GM15510 (cell line): Measurements from ENCODE around the gene SIRT6.

Experiments used
- POLR2A ChIP-seq: IDR thresholded peaks from 3 replicates; pipeline ENCODE4 v1.6.1; 2011; ENCODE audit warnings: borderline replicate concordance; ENCODE audit not compliant: insufficient read length; ENCODE audit errors: extremely low read depth

Gene SIRT6

GRCh38 chr19:4200940-4201542 is 18.7 kb upstream of the SIRT6 start:
- TF ChIP-seq POLR2A, result no peak

GRCh38 chr19:4199699-4200293 is 17.4 kb upstream of the SIRT6 start:
- no peak for TF ChIP-seq POLR2A

DNA sequence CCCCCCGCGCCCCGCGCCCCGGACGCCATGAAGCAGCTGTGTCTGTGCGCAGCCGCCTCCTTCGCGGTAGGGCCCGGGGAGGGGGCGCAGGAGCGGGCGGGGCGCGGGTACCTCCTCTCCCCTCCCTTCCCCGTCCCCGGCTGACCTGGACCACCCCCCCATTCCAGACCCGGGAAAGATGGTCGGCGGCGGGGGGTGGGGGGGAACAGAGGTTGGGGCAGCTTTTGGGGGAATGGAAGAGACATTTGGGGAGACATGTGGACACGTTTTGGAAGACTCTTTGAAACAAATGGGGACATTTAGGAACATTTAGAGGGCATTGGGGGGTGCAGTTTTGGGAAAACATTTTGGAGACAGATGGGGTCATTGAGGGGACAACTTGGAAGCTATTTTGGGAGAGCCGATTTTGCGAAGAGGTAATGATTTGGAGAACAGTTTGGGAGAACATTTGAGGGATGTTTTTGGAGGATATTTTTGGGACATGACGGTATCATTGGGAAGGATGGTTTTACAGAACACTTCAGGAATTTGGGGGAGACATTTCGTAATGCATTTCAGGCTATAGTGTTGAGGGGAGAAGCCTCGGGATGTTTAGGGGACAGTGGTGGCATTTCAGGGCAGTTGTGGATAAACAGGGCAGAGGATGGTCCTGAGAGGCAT is 16.2 kb upstream of the SIRT6 start:
- no peak for TF ChIP-seq POLR2A

- no peak for TF ChIP-seq POLR2A
Measured at GRCh38 chr19:4197625-4198466, 15.5 kb upstream of the SIRT6 start.

GRCh38 chr19:4197228-4197624 is 14.9 kb upstream of the SIRT6 start:
- TF ChIP-seq POLR2A, result no peak

- no peak for TF ChIP-seq POLR2A
Measured at GRCh38 chr19:4196587-4197148, 14.3 kb upstream of the SIRT6 start.

DNA sequence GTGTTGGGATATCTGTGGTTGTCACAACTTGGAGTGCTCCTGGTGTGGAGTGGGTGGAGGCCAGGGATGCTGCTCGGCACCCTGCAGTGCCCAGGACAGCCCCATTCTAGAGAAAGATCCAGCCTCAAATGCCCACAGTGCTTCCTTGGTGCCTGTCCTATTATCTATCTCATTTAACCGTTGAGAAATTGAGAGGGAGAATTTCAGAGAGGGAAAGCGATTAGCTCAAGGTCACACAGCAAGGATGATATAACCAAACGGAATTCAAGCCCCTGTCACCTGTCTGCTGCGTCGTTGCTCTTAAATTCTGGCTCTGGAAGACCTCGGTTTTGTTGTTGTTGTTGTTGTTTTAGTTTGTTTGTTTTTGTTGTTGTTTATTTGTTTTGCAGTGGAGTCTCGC is 13.6 kb upstream of the SIRT6 start:
- TF ChIP-seq POLR2A, result no peak

DNA sequence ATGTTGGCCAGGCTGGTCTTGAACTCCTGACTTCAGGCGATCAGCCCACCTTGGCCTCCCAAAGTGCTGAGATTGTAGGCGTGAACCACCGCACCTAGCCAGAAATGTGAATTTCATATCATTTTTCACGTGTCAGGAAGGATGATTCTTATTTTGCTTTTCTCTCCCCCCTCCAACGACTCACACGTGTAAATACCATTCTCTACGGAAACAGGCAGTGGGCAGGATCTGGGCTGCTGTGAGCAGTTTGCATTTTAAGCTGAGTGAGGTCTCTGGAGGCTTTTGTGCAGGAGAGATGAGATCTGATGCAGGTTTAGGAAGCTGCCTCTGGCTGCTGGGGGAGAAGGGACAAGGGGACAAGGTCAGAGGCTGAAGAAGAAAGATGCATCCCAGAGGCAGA is 12.0 kb upstream of the SIRT6 start:
- no peak for TF ChIP-seq POLR2A

DNA sequence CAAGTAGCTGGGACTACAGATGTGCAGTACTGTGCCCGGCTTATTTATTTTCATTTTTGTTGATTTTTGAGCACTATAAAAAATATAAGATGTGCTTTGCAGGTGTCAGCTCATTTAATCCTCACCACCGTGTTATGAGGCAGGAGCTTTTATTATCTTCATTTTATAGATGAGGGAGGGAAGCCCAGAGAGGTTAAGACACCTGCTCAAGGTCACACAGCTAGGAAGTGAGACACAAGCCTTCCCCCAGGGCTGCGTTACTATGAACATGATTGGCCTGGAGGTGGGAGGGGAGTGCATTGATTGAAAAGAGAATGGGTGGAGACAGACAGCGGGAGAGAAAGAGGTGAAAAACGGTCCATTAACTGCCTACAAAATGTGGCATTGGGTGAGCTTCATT is 7.3 kb upstream of the SIRT6 start:
- no peak for TF ChIP-seq POLR2A

GRCh38 chr19:4187313-4188122 is 5.2 kb upstream of the SIRT6 start:
- no peak for TF ChIP-seq POLR2A

DNA sequence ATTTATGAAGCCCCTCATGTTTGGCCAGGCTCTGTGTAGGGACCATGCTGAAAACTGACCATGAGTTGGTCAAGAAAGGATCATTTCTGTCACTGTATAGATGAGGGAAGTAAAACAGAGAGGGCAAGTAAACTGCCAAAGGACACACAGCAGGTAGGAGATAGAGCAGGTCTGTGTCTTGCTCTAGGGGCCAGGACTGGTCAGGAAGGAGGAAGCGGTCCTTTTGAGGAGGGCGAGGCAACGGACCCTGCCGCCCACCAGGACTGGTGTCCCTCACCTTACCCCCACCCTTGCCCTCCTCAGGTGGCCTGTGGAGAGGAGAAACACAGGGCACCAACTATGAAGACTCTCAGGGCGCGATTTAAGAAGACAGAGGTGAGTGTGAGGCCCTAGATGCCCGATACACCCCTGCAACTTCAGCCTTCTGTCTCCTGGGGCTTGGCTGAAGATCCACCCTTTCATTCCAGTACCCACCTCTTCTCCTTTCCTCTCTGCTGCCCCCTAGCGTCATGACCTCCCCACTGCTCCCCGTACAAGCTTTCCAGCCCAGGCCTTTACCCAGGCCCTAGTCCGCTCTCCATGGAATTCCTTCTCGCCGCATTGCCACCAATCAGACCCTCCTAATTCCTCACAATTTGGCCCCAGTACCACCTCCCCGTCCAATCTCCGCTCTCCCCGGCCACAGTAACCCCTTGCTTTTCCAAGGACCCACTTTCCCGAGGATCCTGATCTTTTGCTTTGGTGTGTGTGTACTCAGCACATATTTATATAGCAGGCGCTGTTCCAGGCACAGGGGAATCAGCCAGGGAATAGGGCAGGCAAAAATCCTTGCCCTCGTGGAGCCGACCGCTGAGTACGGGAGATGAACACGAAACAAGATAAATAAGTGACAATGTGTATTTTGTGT is 4.0 kb upstream of the SIRT6 start:
- TF ChIP-seq POLR2A, result no peak

- no peak for TF ChIP-seq POLR2A
Measured at GRCh38 chr19:4185413-4186086, 3.2 kb upstream of the SIRT6 start.
